GM21576 (cell line): ENCODE results near the gene CBX6.
"Not testable (repeated sequence)": the region's sequence is repeated elsewhere in the genome, so short reads cannot be mapped to it uniquely, and the experiment has no call there.

Source experiments
- ATAC-seq: cut with Tn5 transposase; IDR thresholded peaks from one replicate; pipeline ENCODE4 v1.9.1; 2021; ENCODE audit warnings: mild to moderate bottlenecking, moderate library complexity; ENCODE audit not compliant: unreplicated experiment

Gene CBX6

DNA sequence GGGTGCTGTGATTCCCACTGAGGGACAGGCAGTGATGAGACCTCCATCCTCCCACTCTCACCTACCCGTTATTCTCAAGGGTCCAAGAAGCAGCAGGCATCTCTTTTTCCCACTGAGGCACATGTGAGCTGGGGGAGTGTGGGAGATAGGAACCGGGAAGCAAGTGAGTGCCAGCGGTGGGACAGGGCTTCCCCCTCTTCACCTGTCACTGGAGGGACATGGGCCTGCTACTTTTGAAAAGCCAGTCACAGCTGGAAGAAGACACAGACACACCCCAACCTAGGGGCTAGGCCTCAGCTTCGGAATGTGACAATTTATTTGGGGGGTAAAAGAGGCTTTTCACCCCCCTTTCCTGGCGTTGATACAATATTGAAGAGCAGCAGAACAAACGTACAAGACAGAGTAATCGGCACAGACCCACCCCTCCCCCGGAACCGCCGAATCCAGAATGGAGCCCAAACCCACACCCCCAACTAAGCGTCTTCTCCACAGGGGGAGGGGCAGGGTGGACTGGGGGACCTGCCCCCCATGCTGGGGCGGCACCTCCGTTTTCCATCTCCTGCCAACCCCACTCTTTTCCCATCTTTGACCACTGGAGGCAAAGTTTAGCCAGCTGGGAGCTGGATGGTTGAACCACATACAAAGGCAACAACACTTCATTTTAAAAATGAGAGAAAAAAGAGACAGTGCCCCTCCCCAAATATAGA, 10.7 kb downstream of the CBX6 start:
- no peak for ATAC-seq

DNA sequence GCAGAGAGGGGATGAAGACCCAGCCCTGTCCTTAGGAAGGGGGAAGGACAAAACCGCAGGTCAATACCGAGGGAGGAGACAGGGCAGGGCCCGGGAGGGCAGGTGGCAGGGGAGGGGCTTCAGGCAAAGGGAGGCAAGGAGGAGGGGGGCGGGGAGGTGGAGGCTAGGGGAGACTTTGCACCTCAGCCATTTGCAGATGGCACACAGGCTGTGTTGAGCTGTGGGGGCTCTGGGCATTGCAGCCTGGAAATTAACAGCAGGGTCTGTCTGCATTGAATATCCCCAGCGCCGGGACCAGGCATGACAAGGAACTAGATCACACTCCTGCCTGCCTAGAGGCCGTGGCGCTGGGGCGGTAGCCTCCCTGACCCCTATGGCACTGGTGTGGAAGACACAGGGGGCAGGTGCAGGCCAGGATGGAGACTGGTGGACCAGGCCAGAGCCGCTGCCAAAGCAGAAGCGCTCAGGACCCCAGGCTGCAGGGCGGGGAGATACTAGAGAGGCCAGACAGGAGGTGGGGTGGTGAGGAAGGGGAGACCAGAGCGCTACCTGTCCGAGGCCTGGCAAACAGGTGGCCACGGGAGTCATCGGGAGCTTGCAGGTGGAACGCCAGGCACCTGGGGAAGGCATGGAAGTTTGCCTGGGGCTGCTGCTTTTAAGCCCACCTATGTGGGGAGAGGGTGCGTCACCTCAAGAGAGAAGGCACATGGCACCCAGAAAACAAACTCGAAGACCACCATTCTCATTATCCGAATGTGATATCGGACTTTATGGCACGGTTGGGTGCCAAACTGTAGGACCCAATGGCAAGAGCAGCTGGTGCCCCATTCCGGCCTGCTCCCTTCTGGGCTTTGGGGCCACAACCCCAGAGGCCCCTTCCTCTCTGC, 11.5 kb downstream of the CBX6 start:
- ATAC-seq = no peak

DNA sequence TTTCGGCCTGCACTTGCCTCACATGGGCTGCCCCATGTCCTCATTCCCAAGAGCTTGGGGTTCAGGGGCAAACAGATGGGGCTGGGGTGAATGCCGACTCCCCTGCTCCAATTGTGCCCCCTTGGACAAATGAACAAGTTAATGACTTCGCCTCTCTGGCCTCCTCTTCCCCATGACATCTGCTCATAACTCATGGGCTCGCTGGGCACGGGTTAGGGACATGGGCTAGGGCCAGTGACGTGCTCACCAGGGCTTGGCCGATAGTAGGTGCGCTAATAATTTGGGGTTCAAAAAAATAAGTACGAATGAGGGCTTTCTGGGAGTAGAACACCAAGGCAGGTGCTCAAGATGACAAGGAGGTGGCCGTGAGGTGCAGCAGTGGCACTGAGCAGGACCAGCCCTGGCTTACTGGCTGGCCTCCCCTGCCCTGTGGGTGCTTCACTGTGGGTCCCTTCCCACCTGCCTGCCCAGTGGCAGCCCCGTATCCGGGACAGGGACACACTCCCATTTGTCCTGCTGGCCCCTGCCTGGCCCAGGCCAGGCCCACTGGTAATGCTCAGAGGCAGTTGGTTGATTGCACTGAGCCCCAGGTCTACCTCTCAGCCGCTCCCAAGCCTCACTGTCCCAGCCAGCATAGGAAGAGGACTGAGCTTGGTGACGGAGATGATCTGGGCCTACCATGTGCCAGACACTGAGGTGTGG, 12.3 kb downstream of the CBX6 start:
- ATAC-seq = no peak

DNA sequence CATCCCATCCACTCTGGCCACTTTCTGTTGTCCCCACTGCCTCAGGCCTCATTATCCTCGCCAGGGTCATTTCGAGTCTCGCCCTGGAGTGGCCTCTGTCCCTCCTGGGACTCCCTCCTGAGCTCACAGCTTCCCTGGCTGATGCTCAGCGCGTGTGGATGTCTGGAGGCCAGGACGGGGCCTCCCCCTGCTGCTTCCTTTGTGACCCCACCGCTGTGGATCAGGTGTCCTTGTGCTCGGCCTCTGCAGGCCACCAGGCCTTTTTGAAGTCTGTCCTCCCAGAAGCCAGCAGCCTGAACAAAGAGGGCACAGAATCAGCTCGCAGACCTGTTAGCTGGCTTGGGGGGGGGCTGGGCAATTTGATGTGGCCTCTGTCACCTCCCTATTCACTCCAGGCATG, 13.5 kb downstream of the CBX6 start:
- ATAC-seq = no peak

DNA sequence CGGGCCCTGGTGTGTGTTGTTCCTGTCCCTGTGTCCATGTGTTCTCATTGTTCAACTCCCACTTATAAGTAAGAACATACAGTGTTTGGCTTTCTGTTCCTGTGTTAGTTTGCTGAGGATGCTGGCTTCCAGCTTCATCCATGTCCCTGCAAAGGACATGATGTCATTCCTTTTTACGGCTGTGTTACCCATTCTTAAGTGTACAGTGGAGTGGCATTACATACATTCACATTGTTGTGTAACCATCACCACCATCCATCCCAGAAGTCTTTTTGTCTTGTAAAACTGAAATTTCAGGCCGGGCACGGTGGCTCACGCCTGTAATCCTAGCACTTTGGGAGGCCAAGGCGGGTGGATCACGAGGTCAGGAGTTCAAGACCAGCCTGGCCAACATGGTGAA, 17.5 kb downstream of the CBX6 start:
- ATAC-seq = not testable (repeated sequence)

DNA sequence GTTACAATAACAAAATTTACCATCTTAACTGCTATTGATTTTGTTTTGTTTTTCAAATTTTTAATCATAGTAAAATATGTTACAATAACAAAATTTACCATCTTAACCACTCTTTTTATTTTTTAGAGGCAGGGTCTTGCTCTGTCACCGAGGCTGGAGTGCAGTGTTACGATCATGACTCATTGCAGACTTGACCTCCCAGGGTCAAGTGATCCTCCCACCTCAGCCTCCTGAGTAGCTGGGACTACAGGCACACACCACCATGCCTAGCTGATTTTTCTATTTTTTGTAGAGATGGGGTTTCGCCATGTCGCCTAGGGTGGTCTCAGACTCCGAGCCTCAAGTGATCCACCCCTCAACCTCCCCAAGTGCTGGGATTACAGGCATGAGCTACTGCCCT, 18.1 kb downstream of the CBX6 start:
- ATAC-seq = not testable (repeated sequence)

DNA sequence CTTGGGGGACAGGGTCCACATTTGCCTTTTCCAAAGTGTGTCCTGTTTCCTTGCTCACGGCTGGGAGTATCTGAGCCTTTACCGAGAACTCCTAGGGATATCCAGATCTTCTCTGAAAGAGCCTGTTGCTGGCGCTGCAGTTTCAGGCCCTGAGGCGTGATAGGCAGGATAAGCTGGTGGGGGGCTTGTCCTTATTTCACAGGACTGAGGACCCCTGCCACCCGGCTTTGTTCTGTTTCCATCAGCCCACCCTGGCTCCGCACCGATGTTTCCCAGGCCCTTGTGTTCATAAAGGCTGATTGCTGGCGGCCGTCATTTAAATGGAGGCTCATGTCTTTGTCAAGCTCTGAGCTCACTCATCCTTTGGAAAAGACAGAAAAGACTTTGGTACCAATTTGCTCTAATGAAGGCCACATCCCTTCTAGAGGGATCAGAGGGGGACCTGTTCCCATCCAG, 18.8 kb downstream of the CBX6 start:
- no peak for ATAC-seq

DNA sequence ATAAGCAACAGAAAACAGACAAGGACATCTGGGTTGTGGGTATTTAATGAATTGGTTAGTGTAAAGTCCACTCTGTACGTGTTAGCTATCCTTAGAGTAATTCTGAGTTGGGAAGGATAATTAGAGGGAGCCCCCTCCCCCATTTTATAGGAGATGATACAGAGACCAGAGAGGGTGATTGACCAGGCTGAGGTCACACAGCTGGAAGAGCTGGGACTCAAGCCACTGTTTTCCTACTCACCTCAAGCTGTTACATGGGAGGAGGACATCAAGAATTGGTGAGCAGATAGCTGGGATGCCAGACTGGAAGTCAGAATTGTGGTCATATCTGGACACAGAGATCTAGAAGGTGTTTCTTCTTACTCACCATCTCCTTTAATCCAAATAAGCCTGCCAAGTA, 19.5 kb downstream of the CBX6 start:
- no peak for ATAC-seq

DNA sequence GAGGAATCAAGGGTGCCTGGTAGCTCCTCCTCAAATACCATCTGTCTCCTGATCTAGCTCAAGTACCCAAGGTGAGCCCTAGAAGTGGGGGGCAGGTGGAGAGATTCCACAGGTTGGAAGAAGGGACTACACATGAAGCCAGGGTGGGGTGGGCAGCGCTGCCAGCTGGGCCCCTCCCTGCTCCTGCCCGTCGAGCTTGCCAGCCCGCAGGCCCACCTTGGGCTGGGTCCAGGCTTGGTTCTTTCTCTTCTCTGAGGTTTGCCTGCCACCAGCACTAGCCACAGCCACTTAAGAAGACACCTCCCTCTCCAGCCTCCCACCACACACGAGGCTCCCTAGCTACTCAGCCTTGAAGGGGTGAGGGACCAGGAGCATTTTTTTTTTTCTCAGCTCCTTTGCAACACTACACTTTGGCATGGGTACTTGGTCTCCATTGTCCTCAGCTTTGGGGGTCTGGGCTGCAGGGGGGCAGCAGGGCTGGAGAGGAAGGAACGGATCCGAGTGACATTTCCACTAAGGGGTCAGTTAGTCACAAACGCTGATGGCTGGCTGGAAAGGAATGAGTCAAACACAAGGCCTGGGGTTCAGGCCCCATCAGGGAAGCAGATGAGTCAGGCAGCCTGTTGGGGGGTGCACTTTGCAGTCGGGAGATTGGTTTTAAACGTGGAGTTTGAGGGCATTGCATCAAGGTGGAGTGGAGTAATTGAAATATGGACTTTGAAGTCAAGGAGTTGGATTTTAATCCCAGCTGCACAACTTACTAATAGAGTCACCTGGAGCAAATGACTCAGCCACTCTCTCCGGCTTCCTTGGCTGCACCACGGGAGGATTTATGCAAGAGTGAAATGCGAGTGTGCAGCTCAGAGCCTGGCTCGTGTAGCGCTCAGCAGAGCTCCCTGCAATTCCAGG, 20.8 kb downstream of the CBX6 start:
- ATAC-seq = no peak

DNA sequence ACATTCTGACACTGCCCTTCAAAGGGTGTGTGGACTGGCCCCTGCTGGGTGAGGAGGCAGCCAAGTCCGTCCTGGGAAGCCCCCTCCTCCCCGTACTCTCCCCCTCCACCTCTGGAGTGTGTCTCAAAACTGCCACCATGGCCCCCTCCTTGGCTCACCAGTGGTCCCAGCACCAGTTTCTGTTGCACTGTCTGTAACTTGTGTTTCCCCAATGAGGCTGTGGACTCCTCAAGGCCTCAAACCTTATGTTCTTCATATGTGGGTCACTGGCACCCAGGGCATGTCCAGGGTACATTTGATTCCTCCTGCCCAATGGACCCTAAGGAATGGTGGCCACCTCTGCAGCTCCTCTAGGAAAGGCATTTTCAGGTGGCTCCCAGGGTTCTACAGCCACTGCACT, 21.6 kb downstream of the CBX6 start:
- ATAC-seq = no peak

DNA sequence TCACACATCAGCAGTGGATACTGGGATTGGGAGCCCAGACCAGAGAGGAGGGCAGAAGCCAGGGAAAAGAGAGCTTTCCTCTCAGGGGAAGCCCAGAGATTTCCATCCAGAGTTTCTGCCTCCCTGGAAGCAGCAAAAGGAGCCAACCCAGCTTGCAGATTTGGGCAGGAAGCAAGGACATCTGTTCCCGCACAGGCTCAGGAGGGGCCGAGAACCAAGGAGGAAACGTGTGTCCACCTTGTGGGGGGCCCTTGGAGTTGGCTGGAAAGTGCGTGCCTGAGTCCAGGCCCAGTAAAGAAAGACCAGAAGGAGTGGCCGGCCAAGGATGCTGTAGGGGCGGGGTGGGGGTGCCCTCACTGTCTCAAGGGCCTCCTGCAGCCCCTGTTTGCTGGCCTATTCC, 22.2 kb downstream of the CBX6 start:
- ATAC-seq = no peak

DNA sequence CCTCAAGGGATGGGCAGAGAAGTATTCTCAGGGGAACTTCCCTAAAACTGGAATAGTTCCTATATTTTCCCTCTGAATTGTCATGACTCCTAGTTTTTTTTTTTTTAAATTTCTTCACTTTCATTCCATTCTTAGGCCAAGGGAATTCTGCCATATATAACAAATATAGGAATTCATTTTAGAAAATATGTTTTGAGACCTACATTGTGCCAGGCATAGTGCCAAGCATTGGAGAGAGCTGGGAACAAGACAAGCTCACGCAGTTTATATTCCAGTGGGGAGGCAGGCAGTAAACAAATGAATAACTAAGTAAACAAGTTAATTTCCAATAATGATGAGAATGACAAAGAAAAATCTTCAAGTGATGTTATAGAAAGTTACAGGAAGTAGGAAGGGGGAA, 25.6 kb downstream of the CBX6 start:
- ATAC-seq = no peak

DNA sequence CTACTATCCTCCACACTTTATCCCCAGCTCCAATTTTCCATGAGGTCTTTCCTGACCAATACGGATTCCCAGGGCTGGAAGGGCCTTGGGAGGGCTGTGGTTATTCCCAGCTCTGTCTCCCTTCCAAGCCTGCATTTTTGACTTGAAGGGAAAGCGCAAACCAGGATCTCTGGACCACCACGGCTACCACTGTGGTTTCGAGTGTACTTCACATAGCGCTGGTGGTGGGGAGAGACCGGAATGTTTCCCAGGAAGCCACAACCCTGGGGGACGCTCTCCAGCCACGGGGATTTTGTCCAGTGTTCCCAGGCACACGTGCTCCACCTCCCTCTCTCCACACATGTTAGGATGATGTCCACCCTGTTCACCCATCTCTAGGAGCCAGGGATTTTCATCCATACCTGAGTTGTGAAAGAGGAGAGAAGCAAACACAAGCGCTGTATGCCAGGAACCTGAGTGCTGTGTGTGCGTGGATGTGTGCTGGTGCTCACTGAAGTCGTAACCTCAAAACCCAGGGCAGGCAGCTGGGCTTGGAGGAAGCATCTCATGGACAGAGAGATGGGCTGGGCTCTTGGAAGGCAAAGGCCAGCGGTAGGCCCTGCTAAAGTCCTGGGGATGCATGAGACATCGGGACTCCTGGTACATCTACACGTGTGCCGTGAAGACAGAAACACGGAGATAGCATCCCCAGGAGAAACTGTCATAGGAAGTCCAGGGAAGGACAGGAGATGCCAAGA, 26.8 kb downstream of the CBX6 start:
- no peak for ATAC-seq

DNA sequence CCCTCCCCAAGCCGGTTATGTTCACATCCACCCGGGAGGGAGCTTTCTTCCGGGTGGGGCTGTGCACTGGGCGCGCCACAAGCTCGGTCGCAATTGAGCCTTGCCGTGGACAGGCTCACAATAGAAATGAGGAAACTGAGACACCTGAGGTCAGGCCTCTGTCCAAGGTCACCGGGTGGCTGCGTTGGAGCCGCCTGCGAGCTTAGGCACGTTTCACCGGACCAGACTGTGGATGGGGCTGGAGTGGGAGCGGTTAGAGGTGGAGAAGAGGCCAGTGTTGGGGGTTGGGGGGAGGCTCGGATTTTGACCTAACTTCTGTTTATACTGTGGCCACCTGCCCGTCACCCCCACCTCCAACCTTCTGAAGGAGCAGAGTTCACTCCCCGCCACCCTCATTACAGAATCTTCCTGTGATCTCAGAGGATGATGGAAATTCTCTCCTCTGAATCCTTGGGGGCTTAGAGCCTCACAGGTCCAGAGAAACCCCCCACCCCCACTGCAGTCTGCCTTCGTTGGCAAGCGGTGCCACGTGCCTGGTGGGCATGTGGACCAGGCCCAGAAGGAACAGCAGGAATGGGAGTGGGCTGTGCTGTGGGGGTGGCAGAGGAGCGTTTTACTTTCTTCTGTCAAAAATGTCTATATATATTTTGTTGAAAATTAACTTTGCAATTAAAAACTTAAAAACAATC, 27.6 kb downstream of the CBX6 start:
- ATAC-seq = no peak

DNA sequence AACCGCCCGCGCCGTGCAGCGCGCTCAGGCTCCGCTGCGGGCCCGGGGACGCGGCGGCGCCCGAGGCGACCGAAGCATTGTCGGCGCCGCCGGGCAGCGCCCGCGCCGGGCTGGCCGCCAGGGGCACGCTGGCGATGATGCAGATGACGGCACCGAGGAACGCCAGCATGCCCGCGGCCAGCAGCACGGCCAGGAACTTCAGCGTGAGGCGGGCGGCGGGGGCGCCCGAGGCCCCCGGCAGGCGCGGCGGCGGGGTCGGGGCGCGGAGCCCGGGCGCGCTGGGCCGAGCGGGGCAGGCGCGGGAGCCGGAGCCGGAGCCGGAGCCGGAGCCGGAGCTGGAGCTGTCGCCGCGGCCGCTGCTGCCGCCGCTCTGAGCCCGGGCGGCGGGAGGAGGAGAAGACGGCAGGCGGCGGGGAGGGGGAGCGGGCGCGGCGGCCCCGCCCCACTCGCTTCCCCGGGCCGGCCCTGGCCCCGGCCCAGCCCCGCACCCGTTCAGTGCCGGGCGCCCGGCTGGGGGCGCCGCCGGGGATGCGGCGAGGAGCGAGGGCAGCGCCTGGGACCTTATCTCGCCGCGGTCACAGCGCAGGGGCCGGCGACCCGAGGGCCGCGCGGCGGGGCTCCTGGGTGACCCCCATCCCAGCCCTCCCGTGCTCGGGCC, 28.2 kb downstream of the CBX6 start, which contains the start of gene NPTXR:
NPTXR (minus strand) TSS at position 372 of the 658 bp plus-strand sequence.
- no peak for ATAC-seq

DNA sequence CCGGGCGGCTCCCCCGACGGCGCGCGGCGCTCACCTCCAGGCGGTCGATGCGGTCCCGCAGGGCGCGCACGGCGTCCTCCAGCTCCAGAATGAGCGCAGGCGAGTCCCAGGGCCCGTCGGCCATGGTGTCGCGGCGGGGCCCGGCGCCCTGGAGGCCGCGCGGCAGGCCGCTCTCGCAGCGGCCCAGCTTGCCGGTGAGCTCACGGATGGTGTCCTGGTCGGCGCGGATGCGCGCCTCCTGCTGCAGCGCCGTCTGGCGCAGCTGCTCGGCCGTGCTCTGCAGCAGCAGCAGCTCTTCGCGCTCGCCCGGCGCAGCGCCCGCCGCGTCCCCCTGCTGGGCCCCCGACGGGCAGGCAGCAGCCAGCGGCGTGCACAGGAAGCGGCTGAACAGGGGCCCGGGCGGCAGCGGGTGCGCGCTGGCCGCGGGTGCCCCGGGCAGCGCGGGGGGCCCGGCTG, 28.8 kb downstream of the CBX6 start:
- ATAC-seq = no peak

DNA sequence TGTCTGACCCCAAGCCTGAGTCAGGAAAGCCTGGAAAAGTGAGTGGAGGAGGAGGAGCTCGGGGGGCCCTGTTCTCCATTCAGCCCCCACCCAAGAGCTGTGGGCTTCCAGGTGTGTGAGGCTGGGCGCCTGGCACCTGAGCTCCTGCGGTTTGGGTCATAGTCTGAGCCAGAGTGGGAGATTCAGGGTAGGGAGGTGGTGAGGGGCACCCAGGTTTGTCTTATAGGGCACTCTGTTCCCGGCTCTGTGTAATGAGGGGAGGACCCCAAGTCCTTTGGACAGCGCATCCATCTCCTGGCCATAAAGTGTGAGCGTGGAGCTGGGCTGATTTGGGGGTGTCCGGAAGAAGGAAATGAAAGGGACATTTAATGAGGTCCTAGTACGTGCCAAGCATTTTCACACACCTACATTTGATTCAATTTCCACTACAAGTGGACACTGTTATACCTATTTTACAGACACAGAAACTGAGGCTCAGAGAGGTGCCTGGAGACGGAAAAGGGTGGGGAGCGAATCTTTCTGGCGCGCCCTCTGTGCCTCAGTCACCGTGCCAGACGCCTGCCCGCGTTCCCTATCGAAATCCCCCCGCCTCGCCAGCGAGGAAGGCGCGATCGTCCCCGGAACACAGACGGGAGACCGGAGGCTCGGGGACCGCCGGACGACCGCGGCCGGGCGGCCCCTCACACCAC, 29.4 kb downstream of the CBX6 start:
- ATAC-seq = no peak

DNA sequence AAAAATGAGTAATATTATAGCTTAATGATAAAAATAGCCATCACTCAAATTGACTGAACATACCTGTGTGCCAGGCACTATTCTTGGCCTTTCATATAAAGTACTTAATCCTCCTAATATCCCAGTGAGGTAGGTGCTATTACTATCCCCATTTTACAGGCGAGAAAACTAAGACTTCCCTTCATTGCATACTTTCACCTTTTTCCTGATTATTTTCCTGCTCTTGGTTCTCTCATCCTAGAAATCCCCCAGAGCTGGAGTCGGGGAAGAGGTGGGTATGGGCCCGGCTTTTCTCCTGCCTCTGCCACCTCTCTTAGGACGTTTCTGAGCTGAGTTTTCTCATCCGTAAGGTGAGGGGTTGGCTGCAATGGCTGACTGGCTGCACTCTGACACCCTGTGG, 30.4 kb downstream of the CBX6 start:
- ATAC-seq = no peak
